GM04504 (cell line): ENCODE data around the gene C17orf107.

Source experiments
- DNase-seq: peaks from one replicate; pipeline ENCODE4 v3.0.0-alpha.2; 2012; ENCODE audit warnings: low read depth

The C17orf107 gene

GRCh38 chr17:4950075-4950745 lies 50.9 kb downstream of the C17orf107 start:
- no peak for DNase-seq

- no peak for DNase-seq
These were observed 51.4 kb downstream of the C17orf107 start, which contains the start of gene ENO3 for GRCh38 chr17:4950746-4951204. ENO3 (plus strand) TSS chr17:4951119; CDS start chr17:4951830, 711 bp downstream.

GRCh38 chr17:4951486-4951885 lies 52.1 kb downstream of the C17orf107 start:
- DNase-seq, result no peak
